ENCODE measurements around the gene ARHGAP11A. TPM values are rescaled to one million over a fixed set of nuclear protein-coding genes. Genes with fewer than 3 reads are reported as not detected.

Gene ARHGAP11A
- total RNA-seq, 1 donor from 2014 or later = 10.1 TPM

GRCh38 chr15:32656496-32656895 lies 41.2 kb downstream of the ARHGAP11A start:
- peak; percentile 58 for DNase-seq (ENCODE audit: low spot score)

DNA sequence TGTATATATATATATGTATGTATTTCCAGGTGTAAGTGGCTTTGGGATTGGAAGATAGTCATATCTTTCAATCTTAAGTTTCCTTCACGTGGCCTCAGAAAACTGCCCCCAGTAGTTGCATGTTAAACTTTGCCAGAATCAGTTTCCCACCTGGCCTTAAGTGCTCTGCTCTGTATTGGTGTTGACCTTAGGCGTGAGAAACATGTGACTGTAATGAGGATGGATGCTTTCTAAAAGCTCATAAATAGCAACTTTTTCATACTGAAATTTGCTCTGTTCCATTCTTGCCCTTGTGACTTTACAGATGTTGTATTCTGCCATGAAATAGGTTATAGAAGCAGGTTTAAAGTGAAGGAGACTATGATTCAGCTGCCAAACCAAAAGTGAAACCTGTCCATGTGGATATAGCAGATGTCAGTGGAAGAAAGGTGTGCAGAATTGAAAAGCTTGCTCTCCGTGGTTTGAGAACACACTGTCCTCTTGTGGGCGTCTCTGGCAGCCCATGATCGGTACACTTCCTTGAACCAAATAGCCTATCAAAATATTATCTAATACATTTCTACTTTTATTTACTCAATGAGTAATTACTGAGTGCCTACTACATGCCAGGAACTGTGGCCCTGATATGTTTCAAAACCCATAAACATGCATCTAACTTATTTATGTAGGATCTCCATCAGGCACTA lies 42.0 kb downstream of the ARHGAP11A start:
- no peak for DNase-seq (ENCODE audit: low spot score)

DNA sequence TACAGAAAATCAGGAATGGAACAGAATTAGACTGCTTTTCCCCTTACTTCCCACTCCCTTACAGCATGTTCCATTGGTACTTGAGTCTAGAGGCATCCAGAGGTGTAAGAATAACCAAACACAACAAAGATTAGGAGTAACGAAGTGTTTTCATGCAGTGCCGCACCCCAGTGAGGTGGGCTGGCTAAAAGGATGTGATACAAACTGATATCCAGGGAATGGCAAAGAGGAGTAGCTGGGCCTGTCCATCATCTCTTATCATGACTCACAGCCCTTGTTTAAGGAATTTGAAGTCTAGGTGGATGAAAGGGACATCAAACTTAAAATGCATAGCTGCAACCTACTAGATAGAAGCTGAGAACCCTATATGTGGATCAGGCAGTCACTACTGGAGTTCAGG lies 42.6 kb downstream of the ARHGAP11A start:
- DNase-seq (ENCODE audit: low spot score) = no peak

GRCh38 chr15:32659340-32660155 lies 44.2 kb downstream of the ARHGAP11A start:
- no peak for DNase-seq (ENCODE audit: low spot score)

- no peak for DNase-seq (ENCODE audit: low spot score)
Observed at GRCh38 chr15:32663671-32664070, 48.4 kb downstream of the ARHGAP11A start.

GRCh38 chr15:32664796-32665195 lies 49.5 kb downstream of the ARHGAP11A start:
- no peak for DNase-seq (ENCODE audit: low spot score)

DNA sequence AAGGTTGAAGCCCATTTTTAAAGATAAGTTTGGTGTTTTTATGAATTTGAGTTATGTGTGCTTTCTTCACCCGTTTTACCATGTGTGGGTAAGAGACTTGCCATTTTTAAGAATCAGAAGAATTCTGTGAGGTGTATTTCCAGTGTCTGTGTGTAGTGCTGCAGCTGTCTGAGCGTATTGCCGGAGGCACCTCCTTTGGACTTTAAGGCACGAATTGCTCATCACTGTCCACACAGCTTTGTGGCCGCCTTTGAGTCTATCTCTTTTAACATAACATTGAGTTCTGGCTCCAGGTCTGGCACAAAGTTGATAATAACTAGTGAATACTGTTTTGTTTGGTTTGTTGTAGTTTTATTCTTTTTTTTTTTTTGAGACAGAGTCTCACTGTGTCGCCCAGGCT lies 52.0 kb downstream of the ARHGAP11A start:
- DNase-seq (ENCODE audit: low spot score) = no peak

- no peak for DNase-seq (ENCODE audit: low spot score)
Observed at GRCh38 chr15:32668942-32669341, 53.6 kb downstream of the ARHGAP11A start.

DNA sequence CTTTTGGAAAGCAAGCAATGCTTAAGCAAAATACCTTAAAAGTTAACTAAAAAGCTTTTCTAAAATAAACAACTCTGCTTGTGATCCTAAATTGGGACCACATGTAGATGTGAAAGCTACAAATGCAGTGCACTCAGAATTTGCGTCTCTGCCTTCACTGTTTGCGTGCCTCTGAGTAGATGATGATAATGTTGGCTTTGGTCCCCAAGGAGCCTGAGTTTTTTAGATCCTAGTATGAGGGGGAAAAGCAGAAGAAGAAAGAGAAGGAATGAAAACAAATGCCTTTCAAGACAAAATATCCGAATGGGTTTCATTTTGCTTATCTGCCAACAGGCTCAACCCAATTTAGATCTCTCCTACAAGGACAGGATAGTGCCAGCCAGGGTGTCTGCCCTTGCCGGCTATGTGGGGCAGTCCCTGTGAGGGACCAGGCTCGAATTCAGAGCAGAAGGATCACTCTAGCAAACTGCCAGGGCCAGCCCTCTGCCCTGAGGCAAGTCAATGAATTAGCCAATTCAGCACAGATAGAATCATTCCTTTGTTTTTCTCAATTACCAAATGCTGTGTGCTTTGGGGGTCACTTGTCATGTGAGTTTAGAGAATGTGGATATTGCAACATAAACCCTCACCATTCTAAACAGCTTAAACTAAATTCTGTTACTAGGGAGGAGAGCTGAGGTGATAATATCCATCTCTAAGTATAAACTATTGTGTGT lies 54.8 kb downstream of the ARHGAP11A start:
- no peak for DNase-seq (ENCODE audit: low spot score)

DNA sequence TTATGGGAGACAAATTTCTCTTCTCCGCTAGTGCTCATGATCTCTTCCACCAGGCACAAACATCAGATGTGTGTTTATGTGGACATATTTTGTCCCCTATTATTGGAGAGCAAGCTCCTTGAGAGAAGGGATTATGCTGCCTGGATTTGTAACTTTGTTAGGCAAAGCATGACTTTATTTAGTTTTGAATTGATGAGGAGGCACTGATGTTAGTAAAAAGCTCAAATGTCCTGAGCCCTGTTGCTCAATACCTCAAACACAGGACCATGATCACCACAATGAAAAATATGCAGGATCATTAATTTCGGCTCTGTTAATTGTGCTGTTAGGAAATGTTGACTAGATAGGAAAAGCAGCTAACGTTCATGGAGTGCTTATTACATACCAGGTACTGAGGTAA lies 55.3 kb downstream of the ARHGAP11A start:
- DNase-seq (ENCODE audit: low spot score) = no peak

DNA sequence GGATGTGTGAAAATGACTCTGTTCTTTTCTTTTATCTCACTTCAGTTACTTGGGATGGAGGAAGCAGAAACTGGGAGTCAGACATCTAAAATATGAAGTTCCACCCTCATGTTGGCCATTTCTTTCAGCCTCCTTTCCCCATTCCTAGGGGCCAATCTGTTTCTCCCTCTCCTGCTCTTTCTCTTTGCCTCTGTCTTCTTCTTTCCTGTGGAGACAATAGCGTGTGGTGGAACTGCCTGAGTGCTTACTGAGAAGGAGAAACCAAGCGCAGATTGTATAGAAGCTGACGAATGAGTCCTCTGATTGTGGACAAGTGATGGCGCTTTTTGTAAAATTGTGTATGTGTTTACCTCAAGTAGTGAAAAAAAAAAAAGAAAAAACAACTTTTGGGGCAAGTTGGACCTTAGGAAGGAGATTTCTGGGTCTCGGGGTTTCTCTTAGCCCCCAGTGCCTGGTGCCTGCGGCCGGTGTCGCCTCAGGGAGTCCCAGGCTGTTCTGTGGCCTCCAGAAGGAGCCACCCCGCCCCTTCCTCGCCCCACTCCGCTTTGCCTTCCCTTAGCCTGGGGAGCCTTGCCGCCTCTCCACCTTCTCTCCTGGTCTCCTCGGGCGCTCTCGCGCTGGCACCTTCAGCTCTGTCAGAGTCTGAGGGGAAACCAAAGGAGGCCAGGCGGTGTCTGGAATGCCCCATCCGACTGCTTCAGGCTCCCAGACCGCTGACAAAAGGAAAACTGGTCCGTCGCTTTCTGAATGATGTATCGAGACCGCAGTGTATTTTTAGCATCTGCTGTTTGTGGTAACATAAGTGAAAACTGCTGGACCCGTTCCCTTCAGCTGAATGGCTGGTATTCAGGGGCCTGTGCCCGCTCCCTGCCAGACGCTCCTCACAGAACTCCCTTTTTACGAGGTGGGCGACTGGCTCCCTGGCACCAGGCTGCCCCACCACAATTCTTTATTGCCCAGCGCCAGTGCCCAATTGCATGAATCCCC lies 56.3 kb downstream of the ARHGAP11A start:
- DNase-seq (ENCODE audit: low spot score) = no peak

- no peak for DNase-seq (ENCODE audit: low spot score)
Observed at GRCh38 chr15:32674681-32675080, 59.4 kb downstream of the ARHGAP11A start.

GRCh38 chr15:32675466-32675865 lies 60.2 kb downstream of the ARHGAP11A start:
- DNase-seq (ENCODE audit: low spot score) = no peak

GRCh38 chr15:32676169-32676568 lies 60.9 kb downstream of the ARHGAP11A start:
- DNase-seq (ENCODE audit: low spot score) = no peak

- no peak for DNase-seq (ENCODE audit: low spot score)
Observed at GRCh38 chr15:32677238-32677750, 62.0 kb downstream of the ARHGAP11A start.

- no peak for DNase-seq (ENCODE audit: low spot score)
Observed at GRCh38 chr15:32679298-32679690, 64.0 kb downstream of the ARHGAP11A start.

- peak; percentile 77 for DNase-seq (ENCODE audit: low spot score)
Observed at GRCh38 chr15:32682569-32682968, 67.3 kb downstream of the ARHGAP11A start.

- DNase-seq (ENCODE audit: low spot score) = no peak
Observed at GRCh38 chr15:32682977-32683630, 67.8 kb downstream of the ARHGAP11A start.

DNA sequence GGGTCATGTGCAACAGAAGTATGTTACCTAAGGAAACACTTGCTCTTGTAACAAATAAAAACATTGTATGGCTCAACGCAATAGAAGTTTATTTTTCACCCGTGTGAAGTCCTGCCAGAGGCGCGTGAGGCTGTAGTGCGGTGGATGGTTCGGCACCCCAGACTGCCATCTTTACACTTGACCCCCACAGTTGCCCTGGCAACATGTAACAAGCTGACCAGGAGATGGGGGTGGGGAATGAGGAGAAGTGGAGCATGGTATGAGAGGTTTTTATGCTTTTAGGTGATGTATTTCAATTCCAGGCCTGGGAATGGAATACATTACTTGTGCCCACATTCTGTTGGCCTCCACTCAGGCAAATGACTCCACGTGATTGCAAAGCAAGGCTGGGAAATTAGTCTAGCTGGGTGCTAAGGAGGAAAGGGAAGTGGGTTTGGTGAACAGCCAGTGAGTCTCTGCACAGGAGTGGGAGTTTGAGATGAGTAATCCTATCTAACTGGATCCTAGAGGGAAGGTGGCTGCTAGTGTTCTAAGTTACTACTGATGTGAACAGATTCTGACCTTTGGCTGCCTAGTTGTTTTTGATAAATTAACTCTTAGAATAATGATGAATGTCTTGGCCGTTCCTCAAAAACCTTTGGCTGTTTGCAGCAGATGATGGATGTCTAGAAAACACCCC lies 68.7 kb downstream of the ARHGAP11A start:
- no peak for DNase-seq (ENCODE audit: low spot score)

GRCh38 chr15:32685576-32685975 lies 70.3 kb downstream of the ARHGAP11A start:
- DNase-seq (ENCODE audit: low spot score) = no peak

Data from umbilical cord (tissue), 2 donors.